ENCODE measurements around the gene PTPRD.
"Not testable (repeated sequence)": the region's sequence is repeated elsewhere in the genome, so short reads cannot be mapped to it uniquely, and the experiment has no call there.

The PTPRD gene

GRCh38 chr9:9963841-9964240 lies 649.0 kb downstream of the PTPRD start:
- DNase-seq (ENCODE audit: low spot score) = no peak

DNA sequence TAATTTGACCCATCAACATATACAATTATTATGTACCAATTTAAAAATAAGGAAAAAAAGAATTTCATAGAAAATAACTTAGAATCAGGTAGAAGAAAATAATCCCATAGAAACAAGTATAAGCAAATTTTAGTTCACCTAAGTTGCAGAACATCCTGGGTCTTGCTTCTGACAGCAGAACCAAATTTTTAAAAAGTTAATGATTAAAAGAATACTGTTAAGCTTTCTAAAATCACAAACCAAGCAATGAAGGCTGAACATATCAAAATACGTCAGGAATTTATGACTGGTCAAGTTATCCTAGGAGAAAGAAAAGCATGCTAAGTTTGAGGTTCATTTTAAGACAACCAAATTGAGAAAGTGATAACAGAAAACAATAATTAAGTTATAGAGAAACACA lies 650.9 kb downstream of the PTPRD start:
- DNase-seq (ENCODE audit: low spot score) = no peak

GRCh38 chr9:9961487-9961886 lies 651.3 kb downstream of the PTPRD start:
- no peak for DNase-seq (ENCODE audit: low spot score)

GRCh38 chr9:9951556-9952160 lies 661.1 kb downstream of the PTPRD start:
- no peak for DNase-seq (ENCODE audit: low spot score)

DNA sequence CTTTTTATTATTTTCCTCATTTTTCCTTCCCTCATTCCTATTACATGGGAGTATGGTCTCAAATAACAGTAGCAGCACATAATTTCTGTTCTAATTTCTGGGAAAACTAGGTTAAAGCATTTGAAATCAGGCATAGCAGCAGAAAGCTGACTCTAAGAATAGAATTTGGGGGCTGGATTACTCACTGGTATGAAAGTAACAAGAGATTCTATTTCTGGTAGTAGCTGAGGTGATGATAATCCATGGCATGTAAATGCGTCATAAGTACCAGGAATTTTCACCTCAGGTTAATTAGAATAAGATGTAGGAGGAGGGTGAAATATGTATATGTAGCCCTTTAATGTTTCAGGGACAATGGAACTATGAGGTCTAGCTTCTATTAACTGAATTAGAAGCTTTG lies 662.0 kb downstream of the PTPRD start:
- DNase-seq (ENCODE audit: low spot score) = no peak

- DNase-seq (ENCODE audit: low spot score) = no peak
These were observed 662.8 kb downstream of the PTPRD start for GRCh38 chr9:9949978-9950377.

DNA sequence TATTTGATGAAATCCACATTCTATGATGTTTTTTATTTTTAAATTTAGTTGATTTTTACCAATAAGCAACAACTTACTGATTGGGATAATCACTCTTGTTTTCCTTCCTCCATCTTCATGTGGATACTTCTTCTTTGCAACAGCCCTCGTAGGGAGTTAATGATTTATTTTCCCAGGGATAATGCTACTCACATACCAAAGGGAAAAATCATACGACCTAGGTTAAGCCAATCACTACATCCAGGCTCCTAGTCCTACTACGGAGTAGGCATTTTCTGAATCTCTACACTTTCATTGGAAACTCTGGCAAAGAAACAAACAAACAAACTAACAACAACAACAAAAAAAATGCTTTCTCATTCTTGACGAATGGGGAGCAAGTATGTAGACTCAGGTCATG lies 663.4 kb downstream of the PTPRD start:
- DNase-seq (ENCODE audit: low spot score) = no peak

DNA sequence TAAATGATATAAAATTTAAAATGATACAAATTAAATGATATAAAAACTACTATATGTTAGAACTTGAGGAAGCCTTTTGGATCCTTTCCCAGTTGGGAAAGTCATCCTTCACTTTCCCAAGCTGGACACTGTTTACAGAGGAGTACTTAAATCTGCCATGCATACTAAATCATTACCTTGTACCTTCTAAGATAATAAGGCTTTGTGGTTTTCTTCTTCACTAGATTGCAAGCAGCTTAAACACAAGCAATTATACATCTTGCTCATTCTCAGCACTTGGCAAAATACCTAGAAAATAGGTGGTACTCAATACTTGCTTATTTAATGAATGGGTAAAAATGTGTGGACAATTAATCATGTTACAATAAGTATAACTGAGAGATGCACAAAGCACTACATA lies 666.8 kb downstream of the PTPRD start:
- DNase-seq (ENCODE audit: low spot score) = no peak

DNA sequence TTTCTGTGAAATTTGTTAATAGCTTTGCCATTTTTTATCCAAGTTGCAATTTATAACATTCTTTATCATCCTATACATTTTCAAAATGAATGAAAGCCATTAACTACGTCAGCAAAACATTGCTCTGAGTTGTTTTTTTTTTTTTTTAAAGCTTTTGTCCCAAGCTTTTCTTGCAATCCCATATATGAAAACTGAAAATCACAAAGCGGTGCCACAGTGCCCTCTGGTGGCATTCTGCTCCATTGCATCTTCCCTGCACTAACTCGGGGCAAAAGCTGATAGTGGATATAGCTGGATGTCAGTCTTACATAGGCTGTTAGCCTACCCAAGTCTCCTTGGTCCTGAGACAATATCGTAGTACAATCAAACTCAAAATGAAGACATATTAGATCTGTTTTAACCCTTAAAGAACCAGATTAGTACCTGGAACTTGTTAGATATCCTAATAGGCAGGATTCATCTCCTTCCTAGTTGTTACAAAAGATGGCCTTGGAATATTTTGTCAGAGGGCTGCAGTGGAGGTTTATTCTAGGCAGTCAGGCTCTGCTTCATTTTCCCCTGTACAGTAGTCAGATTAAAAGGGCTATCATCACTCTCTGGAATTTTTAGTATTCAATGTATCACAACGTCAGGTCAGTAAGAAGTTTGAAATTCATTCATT lies 669.9 kb downstream of the PTPRD start:
- peak; percentile 44 for DNase-seq (ENCODE audit: low spot score)

DNA sequence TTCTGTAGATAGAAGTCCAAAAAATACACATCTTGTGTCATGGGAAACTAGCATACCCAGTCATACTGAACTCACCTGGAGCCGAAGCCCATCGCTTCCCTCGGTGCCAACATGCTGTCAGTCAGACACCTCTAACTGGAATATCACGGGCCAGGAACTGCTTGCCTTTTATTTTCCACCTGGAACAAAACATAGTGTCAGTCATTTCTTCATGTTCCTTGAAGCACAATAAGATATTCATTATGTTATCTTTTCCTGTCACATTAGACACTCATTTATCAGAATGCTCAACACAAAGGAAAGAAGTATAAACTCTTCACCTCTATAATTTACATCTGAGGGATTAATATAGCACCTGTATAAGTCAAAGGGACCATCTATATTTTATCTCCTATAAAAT lies 674.4 kb downstream of the PTPRD start:
- DNase-seq (ENCODE audit: low spot score) = no peak

GRCh38 chr9:9931464-9931863 lies 681.3 kb downstream of the PTPRD start:
- not testable (repeated sequence) for DNase-seq (ENCODE audit: low spot score)

DNA sequence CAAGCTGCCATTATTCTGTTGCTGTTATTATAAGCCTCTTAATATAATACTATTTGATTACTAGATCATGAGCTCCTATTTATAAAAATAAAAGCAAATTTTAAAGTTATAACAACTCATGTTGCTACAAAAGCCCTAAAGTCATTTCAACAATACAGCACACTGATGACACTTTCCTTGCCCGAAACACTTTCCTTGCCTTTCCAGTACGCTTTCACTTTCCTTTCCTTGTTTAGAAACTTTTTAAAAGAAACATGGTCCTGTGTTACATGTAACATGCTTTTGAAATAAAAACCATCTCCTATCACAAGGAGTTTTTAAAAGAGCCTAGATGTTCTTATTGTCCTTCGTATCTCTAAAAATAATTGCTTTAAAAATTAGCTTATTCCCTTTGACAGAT lies 688.4 kb downstream of the PTPRD start:
- no peak for DNase-seq (ENCODE audit: low spot score)

- no peak for DNase-seq (ENCODE audit: low spot score)
These were observed 691.0 kb downstream of the PTPRD start for GRCh38 chr9:9921805-9922204.

DNA sequence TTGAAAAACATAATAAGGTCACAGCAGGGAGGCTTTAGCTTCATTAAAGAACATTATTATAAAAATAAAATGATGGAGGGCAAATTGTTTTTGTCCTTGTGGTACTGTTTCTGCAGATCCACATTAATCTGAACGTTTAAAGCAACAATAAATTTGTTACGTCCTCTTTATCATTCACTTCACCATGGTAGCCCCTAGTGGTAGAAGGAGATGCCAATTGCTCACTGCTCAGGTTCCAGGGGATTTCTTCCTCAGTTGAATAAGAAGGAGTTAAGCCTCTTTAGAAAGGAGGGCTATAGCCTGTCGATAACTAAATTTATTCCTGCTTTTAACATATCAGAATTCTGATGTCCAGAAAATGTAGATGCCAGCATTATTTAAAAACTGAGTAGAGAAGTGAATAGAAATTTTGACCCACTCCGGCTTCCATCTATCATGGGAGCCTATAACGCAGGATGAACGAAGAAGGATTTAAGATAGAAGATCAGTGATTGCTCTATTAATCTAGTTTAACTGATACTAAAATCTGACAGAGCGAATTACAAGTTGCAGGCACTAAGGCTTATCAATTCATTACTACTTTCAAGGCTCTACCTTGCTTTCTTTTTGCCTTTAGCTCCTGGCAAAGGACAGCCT lies 692.3 kb downstream of the PTPRD start:
- no peak for DNase-seq (ENCODE audit: low spot score)

DNA sequence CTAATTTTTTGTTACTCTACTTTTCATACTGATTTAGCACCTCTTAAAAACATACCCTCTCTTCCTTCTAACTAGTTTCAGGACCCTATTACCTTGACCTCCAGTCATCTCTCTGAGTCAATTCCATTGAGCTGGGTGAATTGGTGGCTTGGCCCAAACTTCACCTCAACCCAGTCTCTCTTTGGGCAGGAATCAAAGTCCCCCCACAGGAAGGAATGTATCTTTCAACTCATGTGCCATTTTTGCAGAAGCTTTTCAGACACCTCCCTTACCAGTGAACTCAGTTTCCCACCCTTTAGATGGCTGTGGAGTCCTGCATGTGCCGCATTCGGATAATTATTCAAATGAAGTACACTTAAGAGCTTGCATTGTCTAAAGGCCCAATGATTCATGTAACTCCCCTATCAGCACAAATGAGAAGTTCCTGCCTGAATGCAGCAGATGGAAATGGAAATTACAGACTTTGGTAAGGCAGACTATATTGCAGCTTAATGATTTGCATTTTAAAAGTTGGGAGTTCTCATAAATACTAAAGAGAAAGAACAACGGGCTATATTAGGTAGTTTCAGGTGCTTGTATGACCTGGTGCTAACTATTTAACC lies 693.5 kb downstream of the PTPRD start:
- no peak for DNase-seq (ENCODE audit: low spot score)

GRCh38 chr9:9917400-9917799 lies 695.4 kb downstream of the PTPRD start:
- no peak for DNase-seq (ENCODE audit: low spot score)

DNA sequence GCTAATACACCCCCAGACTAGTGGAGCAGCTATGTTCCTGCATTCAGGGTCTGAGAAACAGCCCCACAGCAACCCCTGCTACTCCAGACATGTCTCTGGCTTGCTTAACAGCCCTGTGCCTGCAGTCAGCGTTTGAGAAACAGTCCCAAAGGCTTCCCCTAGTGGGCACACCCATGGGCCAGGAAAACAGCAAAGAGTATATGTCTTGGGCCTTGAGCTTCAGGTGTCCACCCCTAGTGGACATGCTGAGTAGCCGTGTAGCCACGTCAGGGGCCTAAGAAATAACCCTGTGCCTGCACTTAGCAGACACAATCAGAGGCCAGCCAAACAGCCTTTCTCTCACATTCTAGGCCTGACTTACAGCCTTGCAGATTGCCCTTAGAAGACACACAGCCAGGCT lies 698.6 kb downstream of the PTPRD start:
- DNase-seq (ENCODE audit: low spot score) = no peak

DNA sequence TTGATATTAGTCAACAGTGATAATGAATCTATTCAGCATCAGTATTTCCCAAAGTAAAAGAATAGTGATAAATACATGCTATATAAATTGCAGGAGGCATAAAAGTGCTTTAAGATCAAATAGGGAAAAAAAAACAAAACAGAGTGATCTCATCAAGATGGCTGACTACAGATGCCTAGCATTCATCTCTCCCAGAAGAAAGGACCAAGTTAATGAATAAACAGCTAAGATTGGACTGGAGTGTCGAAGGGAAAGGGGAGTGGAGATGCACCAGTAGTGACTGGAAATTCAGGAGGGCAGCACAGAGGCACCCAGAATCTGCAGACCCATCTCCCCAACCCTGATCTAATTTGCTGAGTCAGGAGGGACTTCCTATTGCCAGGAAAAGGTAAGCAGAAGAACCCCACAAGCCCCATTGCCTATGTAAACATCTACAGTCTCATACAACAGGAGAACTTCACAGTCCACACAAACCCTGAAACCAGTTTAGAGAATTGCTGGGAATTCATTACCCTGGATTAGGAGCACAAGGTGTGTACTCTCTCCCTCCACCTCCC lies 699.4 kb downstream of the PTPRD start:
- no peak for DNase-seq (ENCODE audit: low spot score)

GRCh38 chr9:9912459-9912858 lies 700.3 kb downstream of the PTPRD start:
- no peak for DNase-seq (ENCODE audit: low spot score)

- no peak for DNase-seq (ENCODE audit: low spot score)
These were observed 707.1 kb downstream of the PTPRD start for GRCh38 chr9:9905736-9906135.

DNA sequence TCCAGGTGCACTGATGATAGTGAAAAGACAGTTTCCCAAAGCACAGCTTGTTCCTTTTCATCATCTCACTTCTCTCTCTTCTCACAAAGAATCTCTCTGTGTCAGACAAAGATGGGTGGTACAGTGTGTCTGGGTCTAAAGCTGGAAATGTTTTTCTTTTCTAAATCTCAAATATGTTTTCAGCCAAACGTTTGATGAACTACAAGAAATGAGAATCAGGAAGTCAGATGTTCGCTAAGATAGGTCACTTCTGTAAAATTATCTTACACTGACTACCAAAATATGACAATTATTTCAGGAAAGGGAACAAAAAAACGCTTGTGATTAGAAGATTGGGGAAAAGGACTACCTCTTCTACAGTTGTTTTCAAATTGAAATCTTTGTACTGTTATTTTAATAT lies 708.8 kb downstream of the PTPRD start:
- no peak for DNase-seq (ENCODE audit: low spot score)

GRCh38 chr9:9901624-9902023 lies 711.2 kb downstream of the PTPRD start:
- DNase-seq (ENCODE audit: low spot score) = no peak

DNA sequence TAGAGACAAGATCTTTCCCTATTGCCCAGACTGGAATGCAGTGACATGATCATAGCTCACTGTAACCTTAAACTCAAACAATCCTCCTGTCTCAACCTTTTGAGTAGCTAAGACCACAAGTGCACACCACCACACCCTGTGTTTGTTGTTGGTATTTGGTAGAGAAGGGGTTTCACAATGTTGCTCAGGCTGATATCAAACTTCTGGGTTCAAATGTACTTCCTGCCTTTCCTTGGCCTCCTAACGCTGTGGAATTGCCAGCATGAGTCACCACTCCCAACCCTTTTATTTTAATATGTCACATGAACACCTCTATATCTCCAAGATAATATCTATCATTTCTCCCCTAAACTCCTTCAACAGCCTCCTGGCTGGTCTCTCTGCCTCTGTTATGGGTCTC lies 719.0 kb downstream of the PTPRD start:
- no peak for DNase-seq (ENCODE audit: low spot score)
